H9 (cell line): ENCODE data around the gene DNMBP. TPM values are rescaled to one million over a fixed set of nuclear protein-coding genes. Genes with fewer than 3 reads are reported as not detected.

Experiments used
- DNase-seq: peaks from one replicate; pipeline ENCODE4 v3.0.0-alpha.2; 2017
- H2AFZ ChIP-seq: one replicate; pipeline ENCODE4 v1.6.1; 2013; ENCODE audit warnings: mild to moderate bottlenecking, low read length, control low read depth, moderate library complexity
- H2AK5ac ChIP-seq: 2 replicates; pipeline ENCODE4 v1.6.1; 2013; ENCODE audit warnings: low read length, control low read depth, mixed read lengths; ENCODE audit not compliant: insufficient read length
- H2BK120ac ChIP-seq: one replicate; pipeline ENCODE4 v1.6.1; 2013; ENCODE audit warnings: low read depth, mild to moderate bottlenecking, low read length, control low read depth, inconsistent platforms; ENCODE audit not compliant: poor library complexity, severe bottlenecking
- H2BK12ac ChIP-seq: 2 replicates; pipeline ENCODE4 v1.6.1; 2013; ENCODE audit warnings: low read length, control low read depth, mixed read lengths, low read depth; ENCODE audit not compliant: insufficient read length
- H2BK15ac ChIP-seq: 2 replicates; pipeline ENCODE4 v1.6.1; 2013; ENCODE audit warnings: low read depth, low read length, control low read depth
- H2BK20ac ChIP-seq: one replicate; pipeline ENCODE4 v1.6.1; 2013; ENCODE audit warnings: low read depth, mild to moderate bottlenecking, low read length, control low read depth, inconsistent platforms; ENCODE audit not compliant: poor library complexity, severe bottlenecking
- H2BK5ac ChIP-seq: 2 replicates; pipeline ENCODE4 v1.6.1; 2013; ENCODE audit warnings: low read length, control low read depth, mixed read lengths; ENCODE audit not compliant: insufficient read length
- H3K14ac ChIP-seq: 2 replicates; pipeline ENCODE4 v1.6.1; 2013; ENCODE audit warnings: low read length, control low read depth; ENCODE audit not compliant: insufficient read depth
- H3K18ac ChIP-seq: 2 replicates; pipeline ENCODE4 v1.6.1; 2013; ENCODE audit warnings: low read depth, mild to moderate bottlenecking, mixed read lengths, low read length, control low read depth; ENCODE audit not compliant: insufficient read length
- H3K23ac ChIP-seq: 2 replicates; pipeline ENCODE4 v1.6.1; 2013; ENCODE audit warnings: low read length, control low read depth, mixed read lengths, low read depth; ENCODE audit not compliant: insufficient read length
- H3K23me2 ChIP-seq: 2 replicates; pipeline ENCODE4 v1.6.1; 2013; ENCODE audit warnings: low read depth, mild to moderate bottlenecking, mixed read lengths, low read length, control low read depth; ENCODE audit not compliant: insufficient read length, poor library complexity, severe bottlenecking
- H3K27ac ChIP-seq: 2 replicates; pipeline ENCODE4 v1.5.1; 2013; ENCODE audit warnings: low read length, control low read depth, mixed read lengths, low read depth; ENCODE audit not compliant: insufficient read length
- H3K27me3 ChIP-seq: 2 replicates; pipeline ENCODE4 v1.6.1; 2013; ENCODE audit warnings: low read length, control low read depth, inconsistent platforms; ENCODE audit not compliant: insufficient read depth
- H3K4ac ChIP-seq: 2 replicates; pipeline ENCODE4 v1.6.1; 2013; ENCODE audit warnings: low read depth, mild to moderate bottlenecking, control low read depth, inconsistent platforms, low read length, moderate library complexity
- H3K4me1 ChIP-seq: 2 replicates; pipeline ENCODE4 v1.6.1; 2013; ENCODE audit warnings: low read length, control low read depth, inconsistent platforms; ENCODE audit not compliant: insufficient read depth
- H3K4me2 ChIP-seq: 2 replicates; pipeline ENCODE4 v1.6.1; 2013; ENCODE audit warnings: low read length, control low read depth, mixed read lengths; ENCODE audit not compliant: insufficient read length, insufficient read depth
- H3K56ac ChIP-seq: 2 replicates; pipeline ENCODE4 v1.6.1; 2013; ENCODE audit warnings: low read depth, mild to moderate bottlenecking, mixed read lengths, low read length, control low read depth; ENCODE audit not compliant: insufficient read length
- H3K79me1 ChIP-seq: 2 replicates; pipeline ENCODE4 v1.6.1; 2013; ENCODE audit warnings: low read depth, mild to moderate bottlenecking, moderate library complexity, low read length, control low read depth, inconsistent platforms; ENCODE audit not compliant: insufficient read depth, poor library complexity, severe bottlenecking
- H3K79me2 ChIP-seq: 2 replicates; pipeline ENCODE4 v1.6.1; 2013; ENCODE audit warnings: low read length, control low read depth, inconsistent platforms; ENCODE audit not compliant: insufficient read depth
- H3K9ac ChIP-seq: 2 replicates; pipeline ENCODE4 v1.6.1; 2013; ENCODE audit warnings: low read length, control low read depth, mixed read lengths; ENCODE audit not compliant: insufficient read length; ENCODE audit errors: extremely low read depth
- H3K9me3 ChIP-seq: one replicate; pipeline ENCODE4 v1.6.1; 2013; ENCODE audit warnings: low read depth, low read length, inconsistent platforms; ENCODE audit not compliant: control insufficient read depth
- H3T11ph ChIP-seq: one replicate; pipeline ENCODE4 v1.6.1; 2013; ENCODE audit warnings: mild to moderate bottlenecking, low read length, control low read depth, inconsistent platforms
- H4K20me1 ChIP-seq: one replicate; pipeline ENCODE4 v1.6.1; 2013; ENCODE audit not compliant: control insufficient read depth, insufficient read length, insufficient read depth
- H4K5ac ChIP-seq: 2 replicates; pipeline ENCODE4 v1.6.1; 2013; ENCODE audit warnings: low read depth, mild to moderate bottlenecking, mixed read lengths, low read length, control low read depth; ENCODE audit not compliant: insufficient read length
- H4K8ac ChIP-seq: replicated peaks from 2 replicates; pipeline ENCODE4 v1.6.1; 2013; ENCODE audit warnings: low read length, control low read depth, mixed read lengths, low read depth; ENCODE audit not compliant: insufficient read length
- H4K91ac ChIP-seq: 2 replicates; pipeline ENCODE4 v1.6.1; 2013; ENCODE audit warnings: low read depth, mild to moderate bottlenecking, moderate library complexity, mixed read lengths, low read length, control low read depth; ENCODE audit not compliant: insufficient read length
- H3K27ac Mint-ChIP-seq, 3 experiments: 2 replicates in 2 of 3; 3 replicates in 1 of 3; pipeline ENCODE4 v1.8.0; 2020 to 2021; ENCODE audit warnings: mixed read lengths in 3 of 3, mild to moderate bottlenecking in 1 of 3, moderate library complexity in 1 of 3
- H3K27me3 Mint-ChIP-seq: 2 replicates; pipeline ENCODE4 v1.8.0; 2021; ENCODE audit warnings: low read depth, mild to moderate bottlenecking, moderate library complexity, mixed read lengths
- H3K36me3 Mint-ChIP-seq, 3 experiments: 2 replicates in 2 of 3; 3 replicates in 1 of 3; pipeline ENCODE4 v1.8.0; 2020 to 2021; ENCODE audit warnings: low read depth in 3 of 3, mixed read lengths in 3 of 3; ENCODE audit not compliant: insufficient read depth in 1 of 3
- H3K4me1 Mint-ChIP-seq, 2 experiments: 2 replicates each; pipeline ENCODE4 v1.8.0; 2020; ENCODE audit warnings: mixed read lengths in 2 of 2
- H3K4me3 Mint-ChIP-seq, 2 experiments: 2 replicates in 1 of 2; 3 replicates in 1 of 2; pipeline ENCODE4 v1.8.0; 2020 to 2021; ENCODE audit warnings: mild to moderate bottlenecking in 2 of 2, mixed read lengths in 2 of 2, moderate library complexity in 1 of 2
- H3K9me3 Mint-ChIP-seq, 2 experiments: 2 replicates in 1 of 2; 3 replicates in 1 of 2; pipeline ENCODE4 v1.8.0; 2020; ENCODE audit warnings: mild to moderate bottlenecking in 2 of 2, mixed read lengths in 2 of 2, moderate library complexity in 1 of 2
- CTCF ChIP-seq: fragments of 200-600 bp; sonication (generic); conservative IDR thresholded peaks from 3 replicates; pipeline ENCODE4 v1.8.0; 2021; ENCODE audit warnings: antibody characterized with exemption, mild to moderate bottlenecking
- WGBS: extraction: QIAGEN DNeasy Blood & Tissue Kit; methylation state at CpG from one replicate; pipeline ENCODE4 v1.1.7; 2013; ENCODE audit warnings: missing lambda C conversion rate, low lambda C conversion rate, mixed read lengths; ENCODE audit not compliant: insufficient read length; ENCODE audit errors: extremely low coverage; 5-methylcytosine and 5-hydroxymethylcytosine counted together
- total RNA-seq: library from RNA; stranded (reverse); gene quantifications from 2 replicates; pipeline ENCODE4 v1.2.1, GENCODE V29; 2021

Gene DNMBP
- total RNA-seq, 1 experiment from 2014 or later: 25.6 TPM

GRCh38 chr10:99999319-100000108 is 10.2 kb downstream of the DNMBP start:
- peaks cover 14 to 16% of the 10 kb centered on the region in 2 experiments for H3K4me1 Mint-ChIP-seq
- Histone ChIP-seq H2BK120ac (no peak overlapping the region), H3K14ac (no peak overlapping the region), H3K23me2 (no peaks in the 10 kb centered on the region), H3K56ac (no peak overlapping the region), H3K18ac (no peak overlapping the region), H3K27ac (no peak overlapping the region), H4K5ac (no peak overlapping the region), H3K4me2 (no peak overlapping the region), H4K20me1 (no peaks in the 10 kb centered on the region), H3K4ac (no peak overlapping the region), H3T11ph (no peak overlapping the region), H3K79me2 (no peaks in the 10 kb centered on the region), H4K8ac (no peak overlapping the region), H4K91ac (no peak overlapping the region), H3K9ac (no peak overlapping the region), H2AK5ac (no peak overlapping the region), H2BK20ac (no peak overlapping the region), H3K79me1 (peaks cover 3% of the 10 kb centered on the region), H2BK15ac (no peak overlapping the region), H2AFZ (no peak overlapping the region), H2BK12ac (no peak overlapping the region), H2BK5ac (no peak overlapping the region), H3K23ac (no peak overlapping the region), H3K27me3 (no peaks in the 10 kb centered on the region), H3K9me3 (no peaks in the 10 kb centered on the region), H3K4me1 (no peaks in the 10 kb centered on the region; the same call in 1 of the 2 replicates)
- H3K27me3 Mint-ChIP-seq: no peaks in the 10 kb centered on the region
- TF ChIP-seq CTCF: no peak
- H3K27ac Mint-ChIP-seq: peak overlapping the region in 1 of 3 experiments; percentile 34; a peak in 1 of 7 replicates
- DNase-seq: no peak
- peaks cover 0 to 2% (median 0%) of the 10 kb centered on the region in 3 experiments; a peak in 2 of 7 replicates for H3K36me3 Mint-ChIP-seq
- no CpG with 5 or more reads among the region's 8 CpGs for WGBS
- no peaks in the 10 kb centered on the region; a peak in 1 of 5 replicates for H3K9me3 Mint-ChIP-seq
- no peak overlapping the region for H3K4me3 Mint-ChIP-seq
